GM21381 (cell line): ENCODE results near the gene TUB.

Experiments used
- ATAC-seq: cut with Tn5 transposase; IDR thresholded peaks from one replicate; pipeline ENCODE4 v1.9.1; 2021; ENCODE audit warnings: mild to moderate bottlenecking, moderate library complexity; ENCODE audit not compliant: unreplicated experiment

Gene TUB

GRCh38 chr11:8045839-8046238, 35.2 kb upstream of the TUB start:
- no peak for ATAC-seq

GRCh38 chr11:8047382-8047781, 33.6 kb upstream of the TUB start:
- ATAC-seq: no peak

GRCh38 chr11:8049084-8049483, 31.9 kb upstream of the TUB start:
- no peak for ATAC-seq

- no peak for ATAC-seq
Observed at GRCh38 chr11:8055091-8055835, 25.7 kb upstream of the TUB start.

- no peak for ATAC-seq
Observed at GRCh38 chr11:8055836-8056526, 25.0 kb upstream of the TUB start.

- no peak for ATAC-seq
Observed at GRCh38 chr11:8056810-8057463, 24.1 kb upstream of the TUB start.

GRCh38 chr11:8058216-8058615, 22.8 kb upstream of the TUB start:
- ATAC-seq: no peak

GRCh38 chr11:8059030-8059429, 22.0 kb upstream of the TUB start:
- no peak for ATAC-seq

GRCh38 chr11:8059571-8060011, 21.4 kb upstream of the TUB start:
- ATAC-seq: no peak

GRCh38 chr11:8060146-8060719, 20.8 kb upstream of the TUB start:
- no peak for ATAC-seq

- no peak for ATAC-seq
Observed at GRCh38 chr11:8060801-8061554, 20.0 kb upstream of the TUB start.

- no peak for ATAC-seq
Observed at GRCh38 chr11:8061555-8062428, 19.2 kb upstream of the TUB start.

GRCh38 chr11:8062781-8063257, 18.2 kb upstream of the TUB start:
- ATAC-seq: no peak

- ATAC-seq: no peak
Observed at GRCh38 chr11:8063324-8063723, 17.7 kb upstream of the TUB start.

- ATAC-seq: no peak
Observed at GRCh38 chr11:8065031-8065430, 16.0 kb upstream of the TUB start.

GRCh38 chr11:8066036-8066910, 14.7 kb upstream of the TUB start:
- ATAC-seq: no peak

GRCh38 chr11:8066911-8067455, 14.0 kb upstream of the TUB start:
- ATAC-seq: no peak

- no peak for ATAC-seq
Observed at GRCh38 chr11:8067567-8067928, 13.5 kb upstream of the TUB start.
